WTC11 (cell line): Measurements from ENCODE around the gene RPS10. TPM values are rescaled to one million over a fixed set of nuclear protein-coding genes. Genes with fewer than 3 reads are reported as not detected.

Experiments
- ATAC-seq: fragments of 200-7000 bp; cut with Tn5 transposase; 2 replicates; pipeline ENCODE4 v1.10.0; 2021; ENCODE audit warnings: mild to moderate bottlenecking, moderate library complexity
- CTCF ChIA-PET: fragments of 300-600 bp; sonication (Branson Sonifier 250); formaldehyde crosslinking; loops from one replicate; lab custom pipeline; 2021; ENCODE audit warnings: antibody characterized with exemption; lab: Charles Lee
- POLR2A ChIA-PET: fragments of 350-600 bp; sonication (Branson Sonifier 250); formaldehyde crosslinking; loops from one replicate; lab custom pipeline; 2021; ENCODE audit warnings: antibody characterized with exemption; lab: Charles Lee
- DNase-seq: peaks from one replicate; pipeline ENCODE4 v3.0.0; 2021; ENCODE audit warnings: low spot score
- H3K27ac Mint-ChIP-seq: 2 replicates; pipeline ENCODE4 v1.8.0; 2021; ENCODE audit warnings: mixed read lengths
- H3K27me3 Mint-ChIP-seq: 2 replicates; pipeline ENCODE4 v1.8.0; 2021; ENCODE audit warnings: low read depth, mild to moderate bottlenecking, moderate library complexity, mixed read lengths
- H3K36me3 Mint-ChIP-seq: 2 replicates; pipeline ENCODE4 v1.8.0; 2021; ENCODE audit warnings: mixed read lengths
- H3K4me1 Mint-ChIP-seq: 2 replicates; pipeline ENCODE4 v1.8.0; 2022; ENCODE audit warnings: mixed read lengths
- H3K4me3 Mint-ChIP-seq: 2 replicates; pipeline ENCODE4 v1.8.0; 2021; ENCODE audit warnings: mild to moderate bottlenecking, moderate library complexity, mixed read lengths
- H3K9me3 Mint-ChIP-seq: 2 replicates; pipeline ENCODE4 v1.8.0; 2021; ENCODE audit warnings: mixed read lengths
- CREM ChIP-seq: sonication (generic); formaldehyde crosslinking; IDR thresholded peaks from 2 replicates; pipeline ENCODE4 v1.8.1; 2022; ENCODE audit warnings: mild to moderate bottlenecking, missing genetic modification reagents, moderate library complexity
- FOXK1 ChIP-seq: sonication (generic); formaldehyde crosslinking; IDR thresholded peaks from 2 replicates; pipeline ENCODE4 v1.8.0; 2022; ENCODE audit warnings: mild to moderate bottlenecking, moderate library complexity, missing genetic modification reagents
- FOXP1 ChIP-seq: sonication (generic); formaldehyde crosslinking; IDR thresholded peaks from 2 replicates; pipeline ENCODE4 v1.8.0; 2022; ENCODE audit warnings: missing genetic modification reagents, mild to moderate bottlenecking, moderate library complexity, borderline replicate concordance
- MXD4 ChIP-seq: fragments of 250-450 bp; sonication (Bioruptor Pico); IDR thresholded peaks from 2 replicates; pipeline ENCODE4 v1.8.0; 2021; ENCODE audit warnings: mild to moderate bottlenecking, moderate library complexity, borderline replicate concordance
- NR1H2 ChIP-seq: sonication (generic); formaldehyde crosslinking; IDR thresholded peaks from 2 replicates; pipeline ENCODE4 v1.9.0; 2021; ENCODE audit warnings: mild to moderate bottlenecking, moderate library complexity, missing genetic modification reagents
- SOX15 ChIP-seq: fragments of 250-450 bp; sonication (Bioruptor Pico); IDR thresholded peaks from 2 replicates; pipeline ENCODE4 v1.9.0; 2021; ENCODE audit warnings: mild to moderate bottlenecking
- ZNF219 ChIP-seq: sonication (generic); formaldehyde crosslinking; IDR thresholded peaks from 2 replicates; pipeline ENCODE4 v1.8.0; 2023; ENCODE audit warnings: missing genetic modification reagents, mild to moderate bottlenecking, borderline replicate concordance
- ZNF317 ChIP-seq: sonication (generic); formaldehyde crosslinking; IDR thresholded peaks from 2 replicates; pipeline ENCODE4 v1.8.1; 2023; ENCODE audit warnings: low read depth, mild to moderate bottlenecking, moderate library complexity, missing genetic modification reagents, borderline replicate concordance
- total RNA-seq: library from RNA; stranded (reverse); gene quantifications from 3 replicates; pipeline ENCODE4 v1.2.3, GENCODE V29; 2021
- TF ChIP-seq, protein P1 (sequence below): sonication (generic); formaldehyde crosslinking; IDR thresholded peaks from 2 replicates; pipeline ENCODE4 v1.8.0; 2023; ENCODE audit warnings: missing genetic modification reagents
- TF ChIP-seq, protein P2 (sequence below): sonication (generic); formaldehyde crosslinking; IDR thresholded peaks from 2 replicates; pipeline ENCODE4 v1.8.1; 2022; ENCODE audit warnings: missing genetic modification reagents, borderline replicate concordance
- TF ChIP-seq, protein P3 (sequence below): fragments of 250-450 bp; sonication (Bioruptor Pico); IDR thresholded peaks from 2 replicates; pipeline ENCODE4 v1.9.0; 2021; ENCODE audit warnings: mild to moderate bottlenecking
- TF ChIP-seq, protein P4 (sequence below): sonication (generic); formaldehyde crosslinking; IDR thresholded peaks from 2 replicates; pipeline ENCODE4 v1.8.1; 2022; ENCODE audit warnings: low read depth, mild to moderate bottlenecking, moderate library complexity, missing genetic modification reagents, borderline replicate concordance
- TF ChIP-seq, protein P5 (sequence below): sonication (generic); formaldehyde crosslinking; IDR thresholded peaks from 2 replicates; pipeline ENCODE4 v1.8.1; 2023; ENCODE audit warnings: mild to moderate bottlenecking, missing genetic modification reagents, borderline replicate concordance
- TF ChIP-seq, protein P6 (sequence below): sonication (generic); formaldehyde crosslinking; IDR thresholded peaks from 2 replicates; pipeline ENCODE4 v1.8.1; 2023; ENCODE audit warnings: mild to moderate bottlenecking, missing genetic modification reagents, moderate library complexity
- TF ChIP-seq, protein P7 (sequence below): sonication (generic); formaldehyde crosslinking; IDR thresholded peaks from 2 replicates; pipeline ENCODE4 v1.8.1; 2023; ENCODE audit warnings: mild to moderate bottlenecking, missing genetic modification reagents
- TF ChIP-seq, protein P8 (sequence below): fragments of 250-450 bp; sonication (Bioruptor Pico); IDR thresholded peaks from 2 replicates; pipeline ENCODE4 v1.9.0; 2021; ENCODE audit warnings: mild to moderate bottlenecking, borderline replicate concordance

Gene RPS10
- total RNA-seq, 1 experiment from 2014 or later, result 2,184 TPM

DNA sequence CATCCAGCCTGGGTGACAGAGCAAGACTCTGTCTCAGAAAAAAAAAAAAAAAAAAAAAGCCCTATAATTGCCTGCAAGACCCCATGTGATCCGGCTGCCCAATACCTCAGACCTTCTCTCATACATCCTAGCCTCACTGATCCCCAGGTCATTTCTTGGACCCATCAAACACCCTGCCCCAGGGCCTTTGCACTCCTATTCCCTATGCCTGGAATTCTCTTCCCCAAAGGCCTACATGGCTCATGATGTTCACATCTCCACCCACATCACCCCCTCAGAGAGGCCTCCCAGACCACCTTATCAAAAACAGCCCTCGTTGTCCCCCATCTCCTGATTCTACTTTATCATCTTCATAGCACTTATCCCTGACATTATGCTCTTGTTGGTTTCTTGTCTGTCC, 48.9 kb upstream of the RPS10 start:
- TF ChIP-seq, protein P1, sequence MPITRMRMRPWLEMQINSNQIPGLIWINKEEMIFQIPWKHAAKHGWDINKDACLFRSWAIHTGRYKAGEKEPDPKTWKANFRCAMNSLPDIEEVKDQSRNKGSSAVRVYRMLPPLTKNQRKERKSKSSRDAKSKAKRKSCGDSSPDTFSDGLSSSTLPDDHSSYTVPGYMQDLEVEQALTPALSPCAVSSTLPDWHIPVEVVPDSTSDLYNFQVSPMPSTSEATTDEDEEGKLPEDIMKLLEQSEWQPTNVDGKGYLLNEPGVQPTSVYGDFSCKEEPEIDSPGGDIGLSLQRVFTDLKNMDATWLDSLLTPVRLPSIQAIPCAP (CRISPR knock-in tag), result no peak
- TF ChIP-seq, protein P2, sequence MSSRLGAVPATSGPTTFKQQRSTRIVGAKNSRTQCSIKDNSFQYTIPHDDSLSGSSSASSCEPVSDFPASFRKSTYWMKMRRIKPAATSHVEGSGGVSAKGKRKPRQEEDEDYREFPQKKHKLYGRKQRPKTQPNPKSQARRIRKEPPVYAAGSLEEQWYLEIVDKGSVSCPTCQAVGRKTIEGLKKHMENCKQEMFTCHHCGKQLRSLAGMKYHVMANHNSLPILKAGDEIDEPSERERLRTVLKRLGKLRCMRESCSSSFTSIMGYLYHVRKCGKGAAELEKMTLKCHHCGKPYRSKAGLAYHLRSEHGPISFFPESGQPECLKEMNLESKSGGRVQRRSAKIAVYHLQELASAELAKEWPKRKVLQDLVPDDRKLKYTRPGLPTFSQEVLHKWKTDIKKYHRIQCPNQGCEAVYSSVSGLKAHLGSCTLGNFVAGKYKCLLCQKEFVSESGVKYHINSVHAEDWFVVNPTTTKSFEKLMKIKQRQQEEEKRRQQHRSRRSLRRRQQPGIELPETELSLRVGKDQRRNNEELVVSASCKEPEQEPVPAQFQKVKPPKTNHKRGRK (CRISPR knock-in tag), result no peak
- TF ChIP-seq NR1H2 (no peak), SOX15 (CRISPR knock-in tag) (no peak), FOXP1 (no peak), FOXK1 (CRISPR knock-in tag) (no peak), CREM (CRISPR knock-in tag) (no peak), MXD4 (CRISPR knock-in tag) (no peak)
- TF ChIP-seq, protein P3, sequence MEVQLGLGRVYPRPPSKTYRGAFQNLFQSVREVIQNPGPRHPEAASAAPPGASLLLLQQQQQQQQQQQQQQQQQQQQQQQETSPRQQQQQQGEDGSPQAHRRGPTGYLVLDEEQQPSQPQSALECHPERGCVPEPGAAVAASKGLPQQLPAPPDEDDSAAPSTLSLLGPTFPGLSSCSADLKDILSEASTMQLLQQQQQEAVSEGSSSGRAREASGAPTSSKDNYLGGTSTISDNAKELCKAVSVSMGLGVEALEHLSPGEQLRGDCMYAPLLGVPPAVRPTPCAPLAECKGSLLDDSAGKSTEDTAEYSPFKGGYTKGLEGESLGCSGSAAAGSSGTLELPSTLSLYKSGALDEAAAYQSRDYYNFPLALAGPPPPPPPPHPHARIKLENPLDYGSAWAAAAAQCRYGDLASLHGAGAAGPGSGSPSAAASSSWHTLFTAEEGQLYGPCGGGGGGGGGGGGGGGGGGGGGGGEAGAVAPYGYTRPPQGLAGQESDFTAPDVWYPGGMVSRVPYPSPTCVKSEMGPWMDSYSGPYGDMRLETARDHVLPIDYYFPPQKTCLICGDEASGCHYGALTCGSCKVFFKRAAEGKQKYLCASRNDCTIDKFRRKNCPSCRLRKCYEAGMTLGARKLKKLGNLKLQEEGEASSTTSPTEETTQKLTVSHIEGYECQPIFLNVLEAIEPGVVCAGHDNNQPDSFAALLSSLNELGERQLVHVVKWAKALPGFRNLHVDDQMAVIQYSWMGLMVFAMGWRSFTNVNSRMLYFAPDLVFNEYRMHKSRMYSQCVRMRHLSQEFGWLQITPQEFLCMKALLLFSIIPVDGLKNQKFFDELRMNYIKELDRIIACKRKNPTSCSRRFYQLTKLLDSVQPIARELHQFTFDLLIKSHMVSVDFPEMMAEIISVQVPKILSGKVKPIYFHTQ (CRISPR knock-in tag), result no peak
- TF ChIP-seq, protein P4, sequence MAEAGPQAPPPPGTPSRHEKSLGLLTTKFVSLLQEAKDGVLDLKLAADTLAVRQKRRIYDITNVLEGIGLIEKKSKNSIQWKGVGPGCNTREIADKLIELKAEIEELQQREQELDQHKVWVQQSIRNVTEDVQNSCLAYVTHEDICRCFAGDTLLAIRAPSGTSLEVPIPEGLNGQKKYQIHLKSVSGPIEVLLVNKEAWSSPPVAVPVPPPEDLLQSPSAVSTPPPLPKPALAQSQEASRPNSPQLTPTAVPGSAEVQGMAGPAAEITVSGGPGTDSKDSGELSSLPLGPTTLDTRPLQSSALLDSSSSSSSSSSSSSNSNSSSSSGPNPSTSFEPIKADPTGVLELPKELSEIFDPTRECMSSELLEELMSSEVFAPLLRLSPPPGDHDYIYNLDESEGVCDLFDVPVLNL (CRISPR knock-in tag), result no peak
- TF ChIP-seq, protein P5, sequence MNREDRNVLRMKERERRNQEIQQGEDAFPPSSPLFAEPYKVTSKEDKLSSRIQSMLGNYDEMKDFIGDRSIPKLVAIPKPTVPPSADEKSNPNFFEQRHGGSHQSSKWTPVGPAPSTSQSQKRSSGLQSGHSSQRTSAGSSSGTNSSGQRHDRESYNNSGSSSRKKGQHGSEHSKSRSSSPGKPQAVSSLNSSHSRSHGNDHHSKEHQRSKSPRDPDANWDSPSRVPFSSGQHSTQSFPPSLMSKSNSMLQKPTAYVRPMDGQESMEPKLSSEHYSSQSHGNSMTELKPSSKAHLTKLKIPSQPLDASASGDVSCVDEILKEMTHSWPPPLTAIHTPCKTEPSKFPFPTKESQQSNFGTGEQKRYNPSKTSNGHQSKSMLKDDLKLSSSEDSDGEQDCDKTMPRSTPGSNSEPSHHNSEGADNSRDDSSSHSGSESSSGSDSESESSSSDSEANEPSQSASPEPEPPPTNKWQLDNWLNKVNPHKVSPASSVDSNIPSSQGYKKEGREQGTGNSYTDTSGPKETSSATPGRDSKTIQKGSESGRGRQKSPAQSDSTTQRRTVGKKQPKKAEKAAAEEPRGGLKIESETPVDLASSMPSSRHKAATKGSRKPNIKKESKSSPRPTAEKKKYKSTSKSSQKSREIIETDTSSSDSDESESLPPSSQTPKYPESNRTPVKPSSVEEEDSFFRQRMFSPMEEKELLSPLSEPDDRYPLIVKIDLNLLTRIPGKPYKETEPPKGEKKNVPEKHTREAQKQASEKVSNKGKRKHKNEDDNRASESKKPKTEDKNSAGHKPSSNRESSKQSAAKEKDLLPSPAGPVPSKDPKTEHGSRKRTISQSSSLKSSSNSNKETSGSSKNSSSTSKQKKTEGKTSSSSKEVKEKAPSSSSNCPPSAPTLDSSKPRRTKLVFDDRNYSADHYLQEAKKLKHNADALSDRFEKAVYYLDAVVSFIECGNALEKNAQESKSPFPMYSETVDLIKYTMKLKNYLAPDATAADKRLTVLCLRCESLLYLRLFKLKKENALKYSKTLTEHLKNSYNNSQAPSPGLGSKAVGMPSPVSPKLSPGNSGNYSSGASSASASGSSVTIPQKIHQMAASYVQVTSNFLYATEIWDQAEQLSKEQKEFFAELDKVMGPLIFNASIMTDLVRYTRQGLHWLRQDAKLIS, result no peak
- POLR2A ChIA-PET, result no interaction called here
- peaks cover 4% of the 10 kb centered on the region; the same call in 1 of the 2 replicates for H3K4me1 Mint-ChIP-seq
- H3K27me3 Mint-ChIP-seq, result no peaks in the 10 kb centered on the region; the same call in 1 of the 2 replicates
- H3K9me3 Mint-ChIP-seq, result peaks cover 14% of the 10 kb centered on the region
- no peak overlapping the region for H3K27ac Mint-ChIP-seq
- CTCF ChIA-PET, result interaction anchor here (0.6 to 2.8 kb wide), 4 partner anchors 9 to 271 kb away, joined by 3 to 17 read pairs (median 10); partner anchors contain the start of gene PACSIN1
- no peak for ATAC-seq
- peaks cover 11% of the 10 kb centered on the region for H3K36me3 Mint-ChIP-seq
- no peak overlapping the region for H3K4me3 Mint-ChIP-seq
- DNase-seq, result no peak

DNA sequence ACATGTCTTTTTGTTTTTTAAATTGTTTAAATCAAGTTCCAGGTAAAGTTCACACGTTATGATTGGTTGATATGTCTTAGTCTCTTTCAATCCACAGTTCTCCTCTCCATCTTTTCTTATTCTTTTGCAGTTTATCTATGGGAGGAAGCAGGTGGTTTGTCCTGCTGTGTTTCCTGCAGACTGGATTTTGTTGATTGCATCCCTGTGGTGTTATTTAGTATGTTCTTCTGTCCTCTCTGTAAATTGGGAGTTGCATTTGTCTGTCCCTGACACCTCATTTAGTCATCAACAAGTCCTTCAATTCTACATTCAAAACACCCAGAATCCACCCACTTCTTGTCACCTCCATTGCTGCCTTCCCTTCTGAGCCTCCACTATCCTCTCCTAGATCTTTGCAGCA, 48.1 kb upstream of the RPS10 start:
- ATAC-seq (no peak), DNase-seq (no peak)
- POLR2A ChIA-PET, result no interaction called here
- CTCF ChIA-PET, result interaction anchor here (2.8 kb wide), 1 partner anchor 15 kb away, joined by 17 read pairs; no protein-coding TSS in a partner anchor
- Mint-ChIP-seq H3K36me3 (peaks cover 11% of the 10 kb centered on the region), H3K4me3 (no peak overlapping the region), H3K27ac (no peak overlapping the region), H3K4me1 (peaks cover 4% of the 10 kb centered on the region; the same call in 1 of the 2 replicates), H3K27me3 (no peaks in the 10 kb centered on the region; the same call in 1 of the 2 replicates), H3K9me3 (peaks cover 14% of the 10 kb centered on the region)
- TF ChIP-seq, protein P6, sequence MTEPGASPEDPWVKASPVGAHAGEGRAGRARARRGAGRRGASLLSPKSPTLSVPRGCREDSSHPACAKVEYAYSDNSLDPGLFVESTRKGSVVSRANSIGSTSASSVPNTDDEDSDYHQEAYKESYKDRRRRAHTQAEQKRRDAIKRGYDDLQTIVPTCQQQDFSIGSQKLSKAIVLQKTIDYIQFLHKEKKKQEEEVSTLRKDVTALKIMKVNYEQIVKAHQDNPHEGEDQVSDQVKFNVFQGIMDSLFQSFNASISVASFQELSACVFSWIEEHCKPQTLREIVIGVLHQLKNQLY (CRISPR knock-in tag), result no peak
- TF ChIP-seq ZNF219 (CRISPR knock-in tag) (no peak), ZNF317 (CRISPR knock-in tag) (no peak), FOXP1 (no peak)
- TF ChIP-seq, protein P7, sequence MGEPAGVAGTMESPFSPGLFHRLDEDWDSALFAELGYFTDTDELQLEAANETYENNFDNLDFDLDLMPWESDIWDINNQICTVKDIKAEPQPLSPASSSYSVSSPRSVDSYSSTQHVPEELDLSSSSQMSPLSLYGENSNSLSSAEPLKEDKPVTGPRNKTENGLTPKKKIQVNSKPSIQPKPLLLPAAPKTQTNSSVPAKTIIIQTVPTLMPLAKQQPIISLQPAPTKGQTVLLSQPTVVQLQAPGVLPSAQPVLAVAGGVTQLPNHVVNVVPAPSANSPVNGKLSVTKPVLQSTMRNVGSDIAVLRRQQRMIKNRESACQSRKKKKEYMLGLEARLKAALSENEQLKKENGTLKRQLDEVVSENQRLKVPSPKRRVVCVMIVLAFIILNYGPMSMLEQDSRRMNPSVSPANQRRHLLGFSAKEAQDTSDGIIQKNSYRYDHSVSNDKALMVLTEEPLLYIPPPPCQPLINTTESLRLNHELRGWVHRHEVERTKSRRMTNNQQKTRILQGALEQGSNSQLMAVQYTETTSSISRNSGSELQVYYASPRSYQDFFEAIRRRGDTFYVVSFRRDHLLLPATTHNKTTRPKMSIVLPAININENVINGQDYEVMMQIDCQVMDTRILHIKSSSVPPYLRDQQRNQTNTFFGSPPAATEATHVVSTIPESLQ (CRISPR knock-in tag), result no peak
- TF ChIP-seq, protein P8, sequence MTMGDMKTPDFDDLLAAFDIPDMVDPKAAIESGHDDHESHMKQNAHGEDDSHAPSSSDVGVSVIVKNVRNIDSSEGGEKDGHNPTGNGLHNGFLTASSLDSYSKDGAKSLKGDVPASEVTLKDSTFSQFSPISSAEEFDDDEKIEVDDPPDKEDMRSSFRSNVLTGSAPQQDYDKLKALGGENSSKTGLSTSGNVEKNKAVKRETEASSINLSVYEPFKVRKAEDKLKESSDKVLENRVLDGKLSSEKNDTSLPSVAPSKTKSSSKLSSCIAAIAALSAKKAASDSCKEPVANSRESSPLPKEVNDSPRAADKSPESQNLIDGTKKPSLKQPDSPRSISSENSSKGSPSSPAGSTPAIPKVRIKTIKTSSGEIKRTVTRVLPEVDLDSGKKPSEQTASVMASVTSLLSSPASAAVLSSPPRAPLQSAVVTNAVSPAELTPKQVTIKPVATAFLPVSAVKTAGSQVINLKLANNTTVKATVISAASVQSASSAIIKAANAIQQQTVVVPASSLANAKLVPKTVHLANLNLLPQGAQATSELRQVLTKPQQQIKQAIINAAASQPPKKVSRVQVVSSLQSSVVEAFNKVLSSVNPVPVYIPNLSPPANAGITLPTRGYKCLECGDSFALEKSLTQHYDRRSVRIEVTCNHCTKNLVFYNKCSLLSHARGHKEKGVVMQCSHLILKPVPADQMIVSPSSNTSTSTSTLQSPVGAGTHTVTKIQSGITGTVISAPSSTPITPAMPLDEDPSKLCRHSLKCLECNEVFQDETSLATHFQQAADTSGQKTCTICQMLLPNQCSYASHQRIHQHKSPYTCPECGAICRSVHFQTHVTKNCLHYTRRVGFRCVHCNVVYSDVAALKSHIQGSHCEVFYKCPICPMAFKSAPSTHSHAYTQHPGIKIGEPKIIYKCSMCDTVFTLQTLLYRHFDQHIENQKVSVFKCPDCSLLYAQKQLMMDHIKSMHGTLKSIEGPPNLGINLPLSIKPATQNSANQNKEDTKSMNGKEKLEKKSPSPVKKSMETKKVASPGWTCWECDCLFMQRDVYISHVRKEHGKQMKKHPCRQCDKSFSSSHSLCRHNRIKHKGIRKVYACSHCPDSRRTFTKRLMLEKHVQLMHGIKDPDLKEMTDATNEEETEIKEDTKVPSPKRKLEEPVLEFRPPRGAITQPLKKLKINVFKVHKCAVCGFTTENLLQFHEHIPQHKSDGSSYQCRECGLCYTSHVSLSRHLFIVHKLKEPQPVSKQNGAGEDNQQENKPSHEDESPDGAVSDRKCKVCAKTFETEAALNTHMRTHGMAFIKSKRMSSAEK, result no peak
